Heart left ventricle (tissue), 16 donors: ENCODE results near the gene DHX29. TPM values are rescaled to one million over a fixed set of nuclear protein-coding genes. Genes with fewer than 3 reads are reported as not detected.
A peak's percentile ranks its signal among the peaks of the same experiment; 100 is the strongest.

Experiments used
- ATAC-seq, 4 donors: fragments of 200-7000 bp; cut with Tn5 transposase; one replicate each; pipeline ENCODE4 v1.9.1; 2020 to 2022; ENCODE audit warnings: moderate library complexity in 4 of 4, mild to moderate bottlenecking in 3 of 4, moderate number of reproducible peaks in 1 of 4
- DNase-seq, 5 donors: peaks; one replicate each; pipeline ENCODE4 v3.0.0-alpha.2; 2020
- H3K27ac ChIP-seq, 12 donors: fragments of 200-600 bp; sonication (generic) in 4 of 12; one replicate each; pipeline versions ENCODE4 v1.5.0 to v1.8.0; 2016 to 2022; ENCODE audit warnings: mild to moderate bottlenecking in 2 of 12
- H3K27me3 ChIP-seq, 9 donors: fragments of 200-600 bp; sonication (generic) in 2 of 9; one replicate each; pipeline versions ENCODE4 v1.5.1 to v1.8.0; 2016 to 2022; ENCODE audit warnings: mild to moderate bottlenecking in 3 of 9
- H3K36me3 ChIP-seq, 9 donors: fragments of 200-600 bp; sonication (generic) in 2 of 9; one replicate each; pipeline versions ENCODE4 v1.5.0 to v1.8.0; 2018 to 2022; ENCODE audit warnings: mild to moderate bottlenecking in 2 of 9
- H3K4me1 ChIP-seq, 12 donors: fragments of 200-600 bp; sonication (generic) in 4 of 12; one replicate each; pipeline versions ENCODE4 v1.5.0 to v1.8.0; 2016 to 2022; ENCODE audit warnings: mild to moderate bottlenecking in 3 of 12
- H3K4me3 ChIP-seq, 12 donors: fragments of 200-600 bp; sonication (generic) in 4 of 12; one replicate each; pipeline versions ENCODE4 v1.5.0 to v1.8.0; 2017 to 2022; ENCODE audit warnings: mild to moderate bottlenecking in 9 of 12, moderate library complexity in 4 of 12
- H3K9me3 ChIP-seq, 12 donors: fragments of 200-600 bp; sonication (generic) in 4 of 12; one replicate each; pipeline versions ENCODE4 v1.5.0 to v1.8.0; 2016 to 2022; ENCODE audit warnings: mild to moderate bottlenecking in 1 of 12
- CTCF ChIP-seq, 12 donors: fragments of 200-600 bp; sonication (generic) in 4 of 12; IDR thresholded peaks; one replicate each; pipeline versions ENCODE4 v1.5.0 to v1.8.0; 2018 to 2022; ENCODE audit warnings: antibody characterized with exemption in 12 of 12, mild to moderate bottlenecking in 5 of 12
- POLR2A ChIP-seq, 2 donors: fragments of 450-650 bp; IDR thresholded peaks; one replicate each; pipeline ENCODE4 v1.6.1; 2017; ENCODE audit warnings: antibody characterized with exemption in 2 of 2, mild to moderate bottlenecking in 2 of 2, moderate library complexity in 2 of 2
- WGBS, 4 donors: extraction: QIAGEN DNeasy Blood & Tissue Kit in 2 of 4; methylation state at CpG; one replicate each; pipeline versions ENCODE4 v1.1.5 to v1.1.7; 2013 to 2018; 5-methylcytosine and 5-hydroxymethylcytosine counted together
- intact Hi-C, 10 donors: fragments of 100-400 bp; cut with DNase I; formaldehyde crosslinking; loops; one replicate each; pipeline versions ENCODE4 v1.11.1 to v1.14.2; 2022
- polyA plus RNA-seq, 2 donors: library from polyadenylated mRNA; stranded (reverse); fragments of 200-250 nt; gene quantifications; one replicate each; pipeline ENCODE4 v1.2.3, GENCODE V29; 2013
- total RNA-seq, 9 donors: library from RNA; depleted of rRNA in 2 of 9; stranded (reverse); fragments of >200 nt in 2 of 9; fragmentation: NEBNext Ultra II Directional in 3 of 9; extraction: Animal tissue kit (Norgen Biotek cat#: 25700) in 3 of 9; gene quantifications; one replicate each; pipeline versions ENCODE4 v1.1.0 to v1.2.4, GENCODE V29; 2016 to 2023
- donor health status: ischemic (EF 13 %, LVEDD 7.1; RV severe dilation, severe dysfunction).
- donor health status: healthy with polysubstance abuse.
- donor health status: DM: no; HTN: yes; CAD: no.
- donor health status: DM: no; HTN: no; CAD: no.
- donor health status: ischemic (EF 25% LVEDD 6.9; RV normal size, moderate dysfunction).
- donor health status: ischemic (EF 25% LVEDD 5.7; RV mildly dilated, moderate dysfunction).
- donor health status: healthy.
- donor health status: DM: yes; HTN: yes; CAD: no.
- donor health status: ischemic (EF 35%, LVEDD 5.7; RV mildly dilated, moderate dysfunction).
- donor health status: nonischemic (EF 11% LVEDD 7.7; RV severe dilation, severe dysfunction).
- donor health status: DM: yes; HTN: yes; CAD: no.
- donor health status: PGD.
- donor health status: ischemic (EF 29% LVEDD 5.4; RV normal size, mild dysfunction).
- donor health status: nonischemic (EF 23%, LVEDD 6.1; RV moderate dilation, normal function).

Gene DHX29
- total and polyA plus RNA-seq, 11 donors: 5.1 to 26.8 (median 22.1) TPM

- H3K27ac ChIP-seq: no peak overlapping the region
- no peaks in the 10 kb centered on the region for H3K36me3 ChIP-seq
- peaks cover 39 to 98% (median 71%) of the 10 kb centered on the region in 9 donors for H3K27me3 ChIP-seq
- H3K4me1 ChIP-seq: peaks cover 6 to 42% (median 32%) of the 10 kb centered on the region in 12 donors
- no peaks in the 10 kb centered on the region for H3K9me3 ChIP-seq
- intact Hi-C loops: loop anchor here in 7 of 10 donors (5.0 to 10.0 kb wide), 3 partner anchors 57 to 62 kb away; partner anchors contain the start of gene CDC20B (in 3 of the 7)
- WGBS, 4 donors: 9 to 18% (median 12%) methylated on average over 22 to 31 of the region's 31 CpGs
- H3K4me3 ChIP-seq: peak overlapping the region; percentile 39 to 67 (median 56)
- ATAC-seq (peak in 1 of 4 donors; percentile 15), DNase-seq (no peak)
- TF ChIP-seq CTCF (IDR thresholded peaks at IDR 0.05) (no peak), POLR2A (IDR thresholded peaks at IDR 0.05) (no peak)
Observed at GRCh38 chr5:55234121-55234700, 73.3 kb downstream of the DHX29 start.

- intact Hi-C loops: loop anchor here in 7 of 10 donors (5.0 to 10.0 kb wide), 3 partner anchors 56 to 61 kb away; partner anchors contain the start of gene CDC20B (in 3 of the 7)
- peak within 1 kb of the TSS; percentile 39 to 67 (median 56) for H3K4me3 ChIP-seq
- peaks cover 6 to 42% (median 32%) of the 10 kb centered on the region in 12 donors for H3K4me1 ChIP-seq
- H3K36me3 ChIP-seq: no peaks in the 10 kb centered on the region
- ATAC-seq: peak; percentile 62 to 92 (median 86)
- no peak within 1 kb of the TSS for H3K27ac ChIP-seq
- no peaks in the 10 kb centered on the region for H3K9me3 ChIP-seq
- H3K27me3 ChIP-seq: peaks cover 43 to 100% (median 79%) of the 10 kb centered on the region in 9 donors
- peak; percentile 44 to 78 (median 54) for DNase-seq
- no peak for TF ChIP-seq POLR2A (IDR thresholded peaks at IDR 0.05)
- no peak for TF ChIP-seq CTCF (IDR thresholded peaks at IDR 0.05)
- WGBS, 4 donors: 0 to 2% (median 1%) methylated on average over 35 to 106 of the region's 106 CpGs
Observed at GRCh38 chr5:55232985-55233928, 74.2 kb downstream of the DHX29 start, which contains the start of gene CCNO. Gene CCNO, minus strand, starts transcription at chr5:55233608. Its CDS starts 85 bp downstream, at chr5:55233523.

- DNase-seq (no peak), ATAC-seq (peak in 1 of 4 donors; percentile 16)
- peaks cover 49 to 100% (median 82%) of the 10 kb centered on the region in 9 donors for H3K27me3 ChIP-seq
- 1 to 2% (median 1%) methylated on average over 45 of the region's 45 CpGs for WGBS, 4 donors
- no peaks in the 10 kb centered on the region for H3K36me3 ChIP-seq
- peak overlapping the region; percentile 39 to 67 (median 56) for H3K4me3 ChIP-seq
- H3K9me3 ChIP-seq: no peaks in the 10 kb centered on the region
- H3K4me1 ChIP-seq: peaks cover 6 to 49% (median 37%) of the 10 kb centered on the region in 12 donors
- TF ChIP-seq POLR2A (IDR thresholded peaks at IDR 0.05) (no peak), CTCF (IDR thresholded peaks at IDR 0.05) (no peak)
- no peak overlapping the region for H3K27ac ChIP-seq
- intact Hi-C loops: loop anchor here in 7 of 10 donors (5.0 to 10.0 kb wide), 3 partner anchors 55 to 60 kb away; partner anchors contain the start of gene CDC20B (in 3 of the 7)
Observed at GRCh38 chr5:55232271-55232984, 75.1 kb downstream of the DHX29 start.
